GM19193 (cell line): Measurements from ENCODE around the gene MAGEA12.
"Not testable (repeated sequence)": the region's sequence is repeated elsewhere in the genome, so short reads cannot be mapped to it uniquely, and the experiment has no call there.

Experiments
- POLR2A ChIP-seq: IDR thresholded peaks from 4 replicates; pipeline ENCODE4 v1.6.1; 2011; ENCODE audit not compliant: insufficient read depth, insufficient read length; ENCODE audit errors: extremely low read depth

The MAGEA12 gene

DNA sequence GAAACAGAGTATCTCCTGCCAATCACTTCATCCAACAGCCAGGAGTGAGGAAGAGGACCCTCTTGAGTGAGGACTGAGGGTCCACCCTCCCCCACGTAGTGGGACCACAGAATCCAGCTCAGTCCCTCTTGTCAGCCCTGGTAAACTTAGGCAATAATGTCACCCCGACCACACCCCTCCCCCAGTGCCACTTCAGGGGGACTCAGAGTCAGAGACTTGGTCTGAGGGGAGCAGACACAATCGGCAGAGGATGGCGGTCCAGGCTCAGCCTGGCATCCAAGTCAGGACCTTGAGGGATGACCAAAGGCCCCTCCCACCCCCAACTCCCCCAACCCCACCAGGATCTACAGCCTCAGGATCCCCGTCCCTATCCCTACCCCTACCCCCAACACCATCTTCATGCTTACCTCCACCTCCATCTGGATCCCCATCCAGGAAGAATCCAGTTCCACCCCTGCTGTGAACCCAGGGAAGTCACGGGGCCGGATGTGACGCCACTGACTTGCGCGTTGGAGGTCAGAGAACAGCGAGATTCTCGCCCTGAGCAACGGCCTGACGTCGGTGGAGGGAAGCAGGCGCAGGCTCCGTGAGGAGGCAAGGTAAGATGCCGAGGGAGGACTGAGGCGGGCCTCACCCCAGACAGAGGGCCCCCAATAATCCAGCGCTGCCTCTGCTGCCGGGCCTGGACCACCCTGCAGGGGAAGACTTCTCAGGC, at the start of gene MAGEA12, which contains the start of gene CSAG1:
MAGEA12 (plus strand) TSS at position 497 of the 715 bp plus-strand sequence. CDS start 2,405 bp downstream, outside the sequence.
CSAG1 (minus strand) TSS at position 461 of the 715 bp plus-strand sequence. CDS start 1,261 bp downstream, outside the sequence.
- no peak for TF ChIP-seq POLR2A

- TF ChIP-seq POLR2A = not testable (repeated sequence)
Observed at GRCh38 chrX:152697952-152698931, 35.3 kb upstream of the MAGEA12 start, which contains the start of gene MAGEA3. Gene MAGEA3 (plus strand): TSS chrX:152698794. CDS start chrX:152700833, 2,039 bp downstream.

DNA sequence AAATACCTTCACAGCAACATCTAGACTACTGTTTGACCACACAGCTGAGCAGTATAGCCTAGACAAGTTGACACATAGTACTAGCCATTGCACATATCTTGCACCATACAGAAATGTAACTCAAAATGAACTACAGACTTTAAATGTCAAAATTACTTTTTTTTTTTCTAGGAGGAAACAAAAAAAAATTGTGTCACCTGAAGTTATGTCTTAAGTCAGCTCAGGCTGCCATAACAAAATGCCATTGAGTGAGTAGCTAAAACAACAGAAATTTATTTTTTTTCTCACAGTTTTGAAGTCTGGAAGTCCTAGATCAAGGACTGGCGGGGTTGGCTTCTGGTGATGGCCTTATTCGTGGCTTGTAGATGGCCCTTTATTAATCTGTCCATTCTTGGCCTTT, 24.4 kb upstream of the MAGEA12 start, which contains the start of gene CSAG2:
CSAG2 (minus strand) TSS at position 101 of the 400 bp plus-strand sequence. CDS start 161 bp downstream, outside the sequence.
- TF ChIP-seq POLR2A = not testable (repeated sequence)

DNA sequence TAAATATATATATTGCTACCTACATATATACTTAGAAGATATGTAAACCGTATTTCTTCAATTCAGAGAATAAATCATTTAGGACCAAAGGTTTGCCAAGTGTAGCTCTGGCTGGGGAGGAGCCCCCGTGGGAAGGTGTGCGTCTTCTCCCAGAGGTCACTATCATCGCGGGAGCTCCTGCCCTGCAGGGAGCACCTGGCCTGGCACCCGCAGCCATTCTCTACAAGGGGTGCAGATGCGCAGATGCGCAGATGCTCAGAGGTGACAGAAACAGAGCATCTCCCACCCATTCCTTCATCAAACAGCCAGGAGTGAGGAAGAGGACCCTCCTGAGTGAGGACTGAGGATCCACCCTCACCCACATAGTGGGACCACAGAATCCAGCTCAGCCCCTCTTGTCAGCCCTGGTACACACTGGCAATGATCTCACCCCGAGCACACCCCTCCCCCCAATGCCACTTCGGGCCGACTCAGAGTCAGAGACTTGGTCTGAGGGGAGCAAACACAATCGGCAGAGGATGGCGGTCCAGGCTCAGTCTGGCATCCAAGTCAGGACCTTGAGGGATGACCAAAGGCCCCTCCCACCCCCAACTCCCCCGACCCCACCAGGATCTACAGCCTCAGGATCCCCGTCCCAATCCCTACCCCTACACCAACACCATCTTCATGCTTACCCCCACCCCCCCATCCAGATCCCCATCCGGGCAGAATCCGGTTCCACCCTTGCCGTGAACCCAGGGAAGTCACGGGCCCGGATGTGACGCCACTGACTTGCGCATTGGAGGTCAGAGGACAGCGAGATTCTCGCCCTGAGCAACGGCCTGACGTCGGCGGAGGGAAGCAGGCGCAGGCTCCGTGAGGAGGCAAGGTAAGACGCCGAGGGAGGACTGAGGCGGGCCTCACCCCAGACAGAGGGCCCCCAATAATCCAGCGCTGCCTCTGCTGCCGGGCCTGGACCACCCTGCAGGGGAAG, 19.5 kb upstream of the MAGEA12 start, which contains the start of gene MAGEA2B:
MAGEA2B (plus strand) TSS at position 814 of the 973 bp plus-strand sequence. CDS start 2,479 bp downstream, outside the sequence.
- not testable (repeated sequence) for TF ChIP-seq POLR2A

DNA sequence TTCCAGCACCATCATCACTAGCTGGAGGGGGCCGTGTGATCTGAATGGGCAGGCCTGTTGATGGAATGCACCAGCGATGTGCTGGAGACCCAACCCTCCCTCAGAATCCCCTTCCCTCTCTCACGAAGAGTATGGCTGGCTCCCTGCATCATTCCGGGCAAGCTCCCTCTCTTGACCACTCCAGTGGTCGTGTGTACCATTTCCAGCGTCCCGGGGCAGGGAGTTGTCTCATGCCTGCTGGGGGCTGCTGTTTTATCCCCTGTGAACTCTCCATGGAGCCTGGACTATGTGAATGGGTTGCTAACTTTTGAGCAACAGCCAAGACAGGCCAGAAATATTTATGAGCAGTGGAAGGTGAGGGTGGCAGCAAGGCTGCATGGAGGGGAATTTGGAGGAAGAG, 8.1 kb upstream of the MAGEA12 start:
- TF ChIP-seq POLR2A = no peak

- no peak for TF ChIP-seq POLR2A
Observed at GRCh38 chrX:152735101-152735500, 1.5 kb downstream of the MAGEA12 start.

DNA sequence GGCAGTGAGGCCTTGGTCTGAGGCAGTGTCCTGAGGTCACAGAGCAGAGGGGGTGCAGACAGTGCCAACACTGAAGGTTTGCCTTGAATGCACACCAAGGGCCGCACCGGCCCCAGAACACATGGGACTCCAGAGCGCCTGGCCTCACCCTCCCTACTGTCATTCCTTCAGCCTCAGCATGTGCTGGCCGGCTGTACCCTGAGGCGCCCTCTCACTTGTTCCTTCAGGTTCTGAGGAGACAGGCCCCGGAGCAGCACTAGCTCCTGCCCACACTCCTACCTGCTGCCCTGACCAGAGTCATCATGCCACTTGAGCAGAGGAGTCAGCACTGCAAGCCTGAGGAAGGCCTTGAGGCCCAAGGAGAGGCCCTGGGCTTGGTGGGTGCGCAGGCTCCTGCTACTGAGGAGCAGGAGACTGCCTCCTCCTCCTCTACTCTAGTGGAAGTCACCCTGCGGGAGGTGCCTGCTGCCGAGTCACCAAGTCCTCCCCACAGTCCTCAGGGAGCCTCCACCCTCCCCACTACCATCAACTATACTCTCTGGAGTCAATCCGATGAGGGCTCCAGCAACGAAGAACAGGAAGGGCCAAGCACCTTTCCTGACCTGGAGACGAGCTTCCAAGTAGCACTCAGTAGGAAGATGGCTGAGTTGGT, 2.4 kb downstream of the MAGEA12 start:
- no peak for TF ChIP-seq POLR2A

DNA sequence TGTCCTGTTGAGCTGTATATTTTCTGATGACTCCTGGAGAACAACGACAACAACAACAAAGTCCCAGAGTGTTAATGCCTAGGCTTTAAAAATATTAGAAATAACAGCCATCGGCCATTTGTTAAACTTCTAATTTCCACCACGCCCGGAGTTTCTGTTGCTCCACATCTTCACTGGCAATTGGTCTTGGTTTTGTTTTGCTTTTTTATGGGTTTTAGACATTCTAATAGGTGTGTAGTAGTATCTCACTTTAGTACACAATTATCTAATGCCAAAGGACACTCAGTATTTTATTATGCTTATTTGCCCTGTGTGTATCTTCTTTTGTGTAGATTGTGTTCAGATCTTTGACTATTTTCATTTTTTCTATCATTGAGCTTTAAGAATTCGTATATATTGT, 5.0 kb downstream of the MAGEA12 start:
- no peak for TF ChIP-seq POLR2A

DNA sequence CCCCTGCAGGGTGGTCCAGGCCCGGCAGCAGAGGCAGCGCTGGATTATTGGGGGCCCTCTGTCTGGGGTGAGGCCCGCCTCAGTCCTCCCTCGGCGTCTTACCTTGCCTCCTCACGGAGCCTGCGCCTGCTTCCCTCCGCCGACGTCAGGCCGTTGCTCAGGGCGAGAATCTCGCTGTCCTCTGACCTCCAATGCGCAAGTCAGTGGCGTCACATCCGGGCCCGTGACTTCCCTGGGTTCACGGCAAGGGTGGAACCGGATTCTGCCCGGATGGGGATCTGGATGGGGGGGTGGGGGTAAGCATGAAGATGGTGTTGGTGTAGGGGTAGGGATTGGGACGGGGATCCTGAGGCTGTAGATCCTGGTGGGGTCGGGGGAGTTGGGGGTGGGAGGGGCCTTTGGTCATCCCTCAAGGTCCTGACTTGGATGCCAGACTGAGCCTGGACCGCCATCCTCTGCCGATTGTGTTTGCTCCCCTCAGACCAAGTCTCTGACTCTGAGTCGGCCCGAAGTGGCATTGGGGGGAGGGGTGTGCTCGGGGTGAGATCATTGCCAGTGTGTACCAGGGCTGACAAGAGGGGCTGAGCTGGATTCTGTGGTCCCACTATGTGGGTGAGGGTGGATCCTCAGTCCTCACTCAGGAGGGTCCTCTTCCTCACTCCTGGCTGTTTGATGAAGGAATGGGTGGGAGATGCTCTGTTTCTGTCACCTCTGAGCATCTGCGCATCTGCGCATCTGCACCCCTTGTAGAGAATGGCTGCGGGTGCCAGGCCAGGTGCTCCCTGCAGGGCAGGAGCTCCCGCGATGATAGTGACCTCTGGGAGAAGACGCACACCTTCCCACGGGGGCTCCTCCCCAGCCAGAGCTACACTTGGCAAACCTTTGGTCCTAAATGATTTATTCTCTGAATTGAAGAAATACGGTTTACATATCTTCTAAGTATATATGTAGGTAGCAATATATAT, 20.4 kb downstream of the MAGEA12 start, which contains the start of gene MAGEA2:
MAGEA2 (minus strand) TSS at position 157 of the 965 bp plus-strand sequence. CDS start 2,479 bp downstream, outside the sequence.
- TF ChIP-seq POLR2A = not testable (repeated sequence)

DNA sequence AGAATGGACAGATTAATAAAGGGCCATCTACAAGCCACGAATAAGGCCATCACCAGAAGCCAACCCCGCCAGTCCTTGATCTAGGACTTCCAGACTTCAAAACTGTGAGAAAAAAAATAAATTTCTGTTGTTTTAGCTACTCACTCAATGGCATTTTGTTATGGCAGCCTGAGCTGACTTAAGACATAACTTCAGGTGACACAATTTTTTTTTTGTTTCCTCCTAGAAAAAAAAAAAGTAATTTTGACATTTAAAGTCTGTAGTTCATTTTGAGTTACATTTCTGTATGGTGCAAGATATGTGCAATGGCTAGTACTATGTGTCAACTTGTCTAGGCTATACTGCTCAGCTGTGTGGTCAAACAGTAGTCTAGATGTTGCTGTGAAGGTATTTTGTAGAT, 25.4 kb downstream of the MAGEA12 start, which contains the start of gene CSAG3:
CSAG3 (plus strand) TSS at position 301 of the 400 bp plus-strand sequence.
- not testable (repeated sequence) for TF ChIP-seq POLR2A

DNA sequence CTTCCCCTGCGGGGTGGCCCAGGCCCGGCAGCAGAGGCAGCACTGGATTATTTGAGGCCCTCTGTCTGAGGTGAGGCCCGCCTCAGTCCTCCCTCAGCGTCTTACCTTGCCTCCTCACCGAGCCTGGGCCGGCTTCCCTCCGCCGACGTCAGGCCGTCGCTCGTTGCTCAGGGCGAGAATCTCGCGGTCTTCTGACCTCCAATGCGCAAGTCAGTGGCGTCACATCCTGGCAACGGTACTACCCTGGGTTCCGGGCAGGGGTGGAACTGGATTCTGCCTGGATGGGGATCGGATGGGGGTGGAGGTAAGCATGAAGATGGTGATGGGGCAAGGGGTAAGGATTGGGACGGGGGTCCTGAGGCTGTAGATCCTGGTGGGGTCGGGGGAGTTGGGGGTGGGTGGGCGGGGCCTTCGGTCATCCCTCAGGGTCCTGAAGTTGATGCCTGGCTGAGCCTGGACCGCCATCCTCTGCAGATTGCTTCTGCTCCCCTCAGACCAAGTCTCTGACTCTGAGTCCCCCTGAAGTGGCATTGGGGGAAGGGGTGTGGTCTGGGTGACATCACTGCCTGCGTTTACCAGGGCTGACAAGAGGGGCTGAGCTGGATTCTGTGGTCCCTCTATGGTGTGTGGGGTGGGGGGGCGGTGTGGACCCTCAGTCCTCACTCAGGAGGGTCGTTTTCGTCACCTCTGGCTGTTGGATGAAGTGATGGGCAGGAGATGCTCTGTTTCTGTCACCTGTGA, 36.2 kb downstream of the MAGEA12 start, which contains the start of gene MAGEA6:
MAGEA6 (minus strand) TSS at position 141 of the 741 bp plus-strand sequence. CDS start 2,039 bp downstream, outside the sequence.
- TF ChIP-seq POLR2A = not testable (repeated sequence)
